Fibroblast of gingiva (primary cell): ENCODE data around the gene ASTE1.
"Not testable (repeated sequence)": the region's sequence is repeated elsewhere in the genome, so short reads cannot be mapped to it uniquely, and the experiment has no call there.

Experiments
- DNase-seq: peaks from one replicate; pipeline ENCODE4 v3.0.0-alpha.2; 2011; ENCODE audit warnings: low read depth

ASTE1 gene, protein sequence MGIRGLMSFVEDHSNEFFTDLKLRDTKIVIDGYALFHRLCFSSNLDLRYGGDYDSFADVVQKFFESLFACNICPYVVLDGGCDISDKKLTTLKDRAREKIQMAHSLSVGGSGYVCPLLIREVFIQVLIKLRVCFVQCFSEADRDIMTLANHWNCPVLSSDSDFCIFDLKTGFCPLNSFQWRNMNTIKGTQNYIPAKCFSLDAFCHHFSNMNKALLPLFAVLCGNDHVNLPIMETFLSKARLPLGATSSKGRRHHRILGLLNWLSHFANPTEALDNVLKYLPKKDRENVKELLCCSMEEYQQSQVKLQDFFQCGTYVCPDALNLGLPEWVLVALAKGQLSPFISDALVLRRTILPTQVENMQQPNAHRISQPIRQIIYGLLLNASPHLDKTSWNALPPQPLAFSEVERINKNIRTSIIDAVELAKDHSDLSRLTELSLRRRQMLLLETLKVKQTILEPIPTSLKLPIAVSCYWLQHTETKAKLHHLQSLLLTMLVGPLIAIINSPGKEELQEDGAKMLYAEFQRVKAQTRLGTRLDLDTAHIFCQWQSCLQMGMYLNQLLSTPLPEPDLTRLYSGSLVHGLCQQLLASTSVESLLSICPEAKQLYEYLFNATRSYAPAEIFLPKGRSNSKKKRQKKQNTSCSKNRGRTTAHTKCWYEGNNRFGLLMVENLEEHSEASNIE

DNA sequence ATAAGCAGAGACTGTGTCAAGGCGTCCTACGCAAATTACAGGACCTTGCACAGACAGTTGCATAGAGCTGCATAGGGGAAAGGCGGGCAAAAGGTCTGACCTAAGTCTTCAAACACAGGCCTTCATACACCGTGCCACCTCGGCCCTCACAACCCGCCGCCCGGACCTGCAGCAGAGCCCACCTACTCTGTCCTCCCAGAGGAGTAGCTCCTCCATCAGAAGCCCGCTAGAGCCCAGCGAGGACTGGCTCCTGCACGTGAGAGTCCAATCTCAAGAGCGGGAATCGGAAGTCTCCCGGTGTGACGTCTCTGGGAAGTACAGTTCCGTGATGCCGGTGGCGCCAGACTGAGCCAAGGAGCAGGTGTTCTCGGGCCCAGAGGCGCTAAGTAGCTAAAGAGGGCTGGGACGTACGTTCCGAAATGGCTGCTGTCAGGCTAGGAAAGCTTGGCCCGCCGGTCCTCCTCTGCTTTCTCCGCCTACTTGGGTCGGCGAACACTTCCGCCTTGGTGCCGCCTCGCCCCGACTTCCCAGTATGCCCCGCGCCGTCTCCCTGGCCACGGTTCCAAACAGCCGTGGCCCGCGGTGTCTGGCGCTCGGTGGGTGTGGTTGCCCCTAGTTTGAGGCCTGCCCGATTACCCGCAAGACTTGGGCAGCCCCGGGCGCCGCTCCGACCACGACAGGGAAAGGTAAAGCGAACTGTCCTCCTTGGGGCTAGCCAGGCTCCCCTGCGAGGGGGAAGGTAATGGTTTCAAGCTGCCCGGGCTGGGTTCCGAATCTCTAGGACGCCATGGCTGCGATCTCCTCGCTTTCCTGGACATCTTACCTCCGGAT is at the start of gene ASTE1, which contains the start of gene NEK11:
ASTE1 (minus strand) TSS at position 505 of the 831 bp plus-strand sequence. CDS start 1,519 bp downstream, outside the sequence.
NEK11 (plus strand) TSS at position 557 of the 831 bp plus-strand sequence. CDS start 2,832 bp downstream, outside the sequence.
- DNase-seq = peak; percentile 85

DNA sequence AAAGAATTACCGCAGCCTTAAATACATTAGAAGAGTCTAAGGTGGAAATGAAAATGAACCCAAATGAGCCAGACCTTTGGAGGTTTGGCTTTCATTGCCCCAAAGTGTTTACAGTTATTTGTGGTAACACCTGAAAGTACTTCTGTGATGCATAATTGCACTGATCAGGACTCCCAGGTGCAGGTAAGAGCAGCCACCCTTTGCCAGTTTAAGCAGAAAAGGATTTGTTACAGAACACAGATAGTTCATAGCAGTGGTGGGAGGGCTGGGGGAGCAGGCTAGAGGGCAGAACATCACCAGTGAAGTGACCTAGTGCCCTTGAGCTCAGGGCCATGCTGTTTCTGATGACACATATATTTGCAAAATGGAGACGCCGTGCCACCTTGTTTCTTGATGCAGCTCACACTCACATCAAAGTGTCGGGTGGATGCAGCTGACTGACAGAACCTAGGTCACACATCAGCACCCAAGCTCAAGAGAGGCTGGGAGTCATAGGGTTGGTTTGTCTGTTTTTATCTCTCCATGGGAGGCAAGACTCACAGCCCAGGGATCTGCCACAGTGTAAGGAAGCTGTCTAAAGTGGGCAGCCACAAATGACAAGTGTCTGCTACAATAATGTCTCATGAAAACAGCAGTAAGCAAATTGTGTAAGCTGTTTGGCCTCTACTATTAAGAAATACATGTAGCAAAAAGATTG is 49.2 kb upstream of the ASTE1 start:
- no peak for DNase-seq

DNA sequence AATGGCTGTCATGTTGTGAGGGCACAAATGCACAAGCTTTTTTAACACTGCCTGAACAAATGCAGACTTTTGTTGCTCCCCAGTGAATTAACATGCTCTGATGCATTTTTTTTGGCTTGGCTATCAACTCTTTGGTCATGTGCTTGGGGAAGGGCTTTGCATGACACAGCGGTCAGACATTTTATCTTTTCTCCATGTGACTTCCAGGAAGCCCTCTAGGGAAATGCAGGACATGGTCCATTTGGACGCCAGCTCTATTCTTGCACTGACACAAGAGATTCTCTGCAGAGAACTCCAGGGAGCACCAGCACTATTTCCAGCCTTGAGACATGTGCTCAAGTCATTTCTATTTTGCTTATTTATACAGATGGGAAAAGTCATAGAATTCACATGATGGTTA is 46.2 kb upstream of the ASTE1 start:
- DNase-seq = peak; percentile 61

DNA sequence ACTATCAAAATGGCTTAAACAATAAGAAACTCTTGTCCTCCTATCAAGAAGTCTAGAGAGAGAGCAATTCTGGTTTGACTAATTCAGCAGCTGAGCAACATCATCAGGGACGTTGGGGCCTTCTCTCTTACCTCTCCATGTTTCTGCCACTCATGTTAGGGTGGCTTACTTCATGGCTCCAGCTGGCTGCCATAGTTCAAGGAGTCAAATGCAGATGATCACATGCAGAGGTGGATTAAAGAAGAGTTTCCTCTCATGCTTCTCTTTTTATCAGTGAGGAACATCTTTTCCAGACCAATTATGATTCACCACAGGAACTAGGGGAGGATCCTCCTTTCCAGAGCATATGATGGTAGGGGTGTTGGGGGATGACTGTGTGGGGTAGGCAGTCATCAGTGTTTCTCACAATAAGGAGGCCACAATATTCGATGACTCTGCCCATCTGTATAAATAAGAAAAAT is 45.5 kb upstream of the ASTE1 start:
- no peak for DNase-seq

DNA sequence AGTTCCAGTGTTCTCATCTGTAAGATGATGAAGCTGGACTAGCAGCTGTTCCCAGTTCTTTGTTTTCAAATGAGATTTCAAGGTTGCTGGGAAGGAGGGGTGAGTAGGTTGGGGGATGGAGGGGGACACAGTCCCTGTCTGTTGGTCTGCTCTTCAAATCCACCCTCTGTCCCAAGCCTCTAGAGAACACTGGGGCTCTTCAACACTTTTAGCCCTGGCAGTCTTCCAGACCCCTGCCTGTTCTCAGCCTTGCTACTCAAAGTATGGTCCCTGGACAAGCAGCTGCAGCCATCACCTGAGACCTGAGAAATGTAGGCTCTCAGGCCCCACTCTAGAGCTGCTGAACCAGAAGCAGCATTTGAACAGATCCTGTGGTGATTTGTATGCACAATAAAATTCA is 41.4 kb upstream of the ASTE1 start:
- no peak for DNase-seq

DNA sequence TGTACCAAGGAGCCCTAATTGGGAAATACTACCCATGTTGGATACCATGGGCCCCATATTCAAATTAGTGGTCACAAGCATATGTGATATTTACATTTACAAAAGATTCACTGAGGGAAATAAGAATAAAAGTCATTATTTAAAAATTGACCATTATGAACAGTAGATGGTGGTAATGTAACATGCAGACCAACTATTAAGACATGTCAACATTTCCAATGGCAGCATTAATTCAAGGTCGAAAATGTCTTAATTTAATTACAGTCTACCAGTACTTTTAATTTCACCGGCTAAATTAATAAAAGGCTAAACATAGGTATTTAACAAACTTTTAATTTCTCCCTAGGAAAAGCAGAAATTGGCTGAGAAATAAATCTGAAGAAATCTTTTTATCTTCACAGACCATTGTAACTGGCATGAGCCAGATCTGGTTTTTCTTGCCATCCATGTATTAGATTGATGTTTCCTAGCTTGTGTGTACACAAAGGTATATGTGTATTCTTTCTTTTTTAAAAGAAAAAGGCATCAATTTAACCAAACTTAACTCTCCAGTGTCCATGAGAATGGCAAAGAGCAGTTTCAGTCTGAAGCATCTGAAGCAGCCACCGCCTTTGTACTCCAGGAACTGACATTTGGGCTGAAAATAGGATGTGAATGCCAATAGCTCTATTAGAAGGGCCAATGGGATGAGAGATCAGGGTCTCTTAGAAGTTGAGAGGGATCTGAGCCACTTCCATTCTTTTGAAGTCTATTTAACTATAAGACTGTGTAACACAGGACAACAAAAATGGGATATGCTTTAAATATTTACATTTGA is 26.6 kb upstream of the ASTE1 start:
- DNase-seq = no peak

DNA sequence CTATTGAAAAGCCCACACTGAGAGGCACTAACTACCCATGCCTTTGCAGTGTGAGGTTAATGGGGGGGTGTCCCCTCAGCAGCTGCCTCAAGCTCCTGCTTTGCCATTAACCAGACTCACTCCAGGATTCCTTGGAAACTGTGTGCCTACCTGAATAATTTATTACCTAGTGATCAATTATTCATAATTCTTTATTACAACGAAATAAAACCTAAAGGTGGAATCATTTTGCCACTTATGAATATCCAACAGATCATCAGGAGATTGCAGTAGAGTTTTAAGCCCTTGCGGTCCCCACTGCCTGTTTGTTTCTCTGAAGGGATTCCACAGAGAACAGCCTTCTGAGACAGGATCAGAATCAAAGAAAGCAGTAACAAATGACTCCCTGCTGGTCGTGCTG is 23.4 kb upstream of the ASTE1 start:
- DNase-seq = no peak

DNA sequence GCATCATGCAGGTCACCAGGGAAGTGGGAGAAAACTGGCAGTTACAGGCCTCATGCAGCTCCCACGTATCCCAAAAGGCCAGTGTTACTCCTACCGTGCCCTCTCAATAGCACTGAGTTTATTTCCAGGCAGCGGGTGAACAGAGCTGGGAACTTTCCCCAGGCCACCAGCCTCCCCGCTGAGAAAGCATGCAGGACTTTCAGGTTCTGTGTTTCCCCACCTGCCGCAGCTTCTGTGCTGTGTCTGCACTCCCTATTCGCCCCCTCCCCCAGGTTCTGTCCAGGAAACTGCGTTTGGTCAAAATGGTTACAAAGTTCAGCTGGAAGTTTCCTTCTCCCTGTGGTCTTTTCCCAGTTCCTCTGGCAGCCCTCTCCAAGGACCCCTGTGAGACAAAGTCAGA is 21.4 kb upstream of the ASTE1 start:
- no peak for DNase-seq

DNA sequence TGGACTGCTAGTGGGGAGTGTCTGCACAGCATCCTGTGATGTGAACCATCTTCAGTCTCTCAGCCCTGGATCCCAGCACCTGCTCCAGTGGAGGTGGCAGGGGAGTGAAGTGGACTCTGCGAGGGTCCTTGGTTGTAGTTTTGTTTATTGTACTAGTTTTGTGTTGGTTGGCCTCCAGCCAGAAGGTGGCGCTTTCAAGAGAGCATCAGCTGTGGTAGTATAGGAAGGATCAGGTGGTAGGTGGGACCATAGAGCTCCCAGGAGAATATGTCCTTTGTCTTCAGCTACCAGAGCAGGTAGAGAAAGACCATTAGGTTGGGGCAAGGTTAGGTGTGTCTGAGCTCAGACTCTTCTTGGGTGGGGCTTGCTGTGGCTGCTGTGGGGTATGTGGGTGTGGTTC is 21.0 kb upstream of the ASTE1 start:
- DNase-seq = no peak

DNA sequence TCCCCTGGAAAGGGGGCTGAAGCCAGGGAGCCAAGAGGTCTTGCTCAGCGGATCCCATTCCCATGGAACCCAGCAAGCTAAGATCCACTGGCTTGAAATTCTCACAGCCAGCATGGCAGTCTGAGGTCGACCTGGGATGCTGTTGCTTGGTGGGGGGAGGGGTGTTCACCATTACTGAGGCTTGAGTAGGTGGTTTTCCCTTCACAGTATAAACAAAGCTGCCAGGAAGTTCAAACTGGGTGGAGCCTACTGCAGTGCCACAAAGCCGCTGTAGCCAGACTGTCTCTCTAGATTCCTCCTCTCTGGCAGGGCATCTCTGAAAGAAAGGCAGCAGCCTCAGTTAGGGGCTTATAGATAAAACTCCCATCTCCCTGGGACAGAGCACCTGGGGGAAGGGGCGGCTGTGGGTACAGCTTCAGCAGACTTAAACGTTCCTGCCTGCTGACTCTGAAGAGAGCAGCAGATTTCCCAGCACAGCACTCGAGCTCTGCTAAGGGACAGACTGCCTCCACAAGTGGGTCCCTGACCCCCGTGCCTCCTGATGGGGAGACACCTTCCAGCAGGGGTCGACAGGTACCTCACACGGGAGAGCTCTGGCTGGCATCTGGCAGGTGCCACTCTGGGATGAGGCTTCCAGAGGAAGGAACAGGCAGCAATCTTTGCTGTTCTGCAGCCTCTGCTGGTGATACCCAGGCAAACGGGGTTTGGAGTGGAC is 15.8 kb upstream of the ASTE1 start:
- not testable (repeated sequence) for DNase-seq

DNA sequence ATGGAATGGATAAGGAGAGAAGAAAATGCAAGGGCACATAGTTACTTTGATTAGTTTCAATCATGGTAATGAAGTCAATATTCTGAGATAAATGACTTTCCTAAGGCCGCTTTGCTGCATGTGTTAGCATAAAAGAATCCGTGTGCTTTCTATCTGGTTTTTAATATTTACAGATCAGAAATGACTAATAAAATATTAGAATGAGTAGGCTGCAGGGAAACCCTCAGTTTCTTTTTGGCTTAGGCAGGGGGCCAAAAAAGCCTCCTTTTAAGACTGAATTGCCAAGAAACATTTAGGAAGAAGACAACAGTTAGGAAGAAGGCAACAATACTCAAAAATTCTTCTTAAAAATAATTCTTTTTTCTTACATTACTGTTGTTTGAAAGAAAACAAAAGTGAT is 11.7 kb upstream of the ASTE1 start:
- DNase-seq = no peak

DNA sequence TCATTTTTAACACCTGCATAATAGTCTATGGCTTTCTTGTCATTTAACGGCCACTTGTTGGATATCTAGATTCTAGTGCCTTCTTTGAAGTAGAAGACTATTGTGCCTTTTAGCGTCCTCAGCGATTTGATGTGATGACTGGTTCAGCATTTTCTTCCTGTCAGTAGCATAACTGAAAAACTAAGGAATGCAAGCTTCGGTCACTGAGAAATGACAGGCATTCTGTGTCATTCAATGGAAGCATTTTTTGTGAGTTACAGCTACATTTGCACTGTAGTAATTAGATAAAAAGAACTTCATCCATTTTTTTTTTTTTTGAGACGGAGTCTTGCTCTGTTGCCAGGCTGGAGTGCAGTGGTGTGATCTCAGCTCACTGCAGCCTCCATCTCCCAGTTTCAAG is 10.4 kb upstream of the ASTE1 start:
- DNase-seq = no peak

DNA sequence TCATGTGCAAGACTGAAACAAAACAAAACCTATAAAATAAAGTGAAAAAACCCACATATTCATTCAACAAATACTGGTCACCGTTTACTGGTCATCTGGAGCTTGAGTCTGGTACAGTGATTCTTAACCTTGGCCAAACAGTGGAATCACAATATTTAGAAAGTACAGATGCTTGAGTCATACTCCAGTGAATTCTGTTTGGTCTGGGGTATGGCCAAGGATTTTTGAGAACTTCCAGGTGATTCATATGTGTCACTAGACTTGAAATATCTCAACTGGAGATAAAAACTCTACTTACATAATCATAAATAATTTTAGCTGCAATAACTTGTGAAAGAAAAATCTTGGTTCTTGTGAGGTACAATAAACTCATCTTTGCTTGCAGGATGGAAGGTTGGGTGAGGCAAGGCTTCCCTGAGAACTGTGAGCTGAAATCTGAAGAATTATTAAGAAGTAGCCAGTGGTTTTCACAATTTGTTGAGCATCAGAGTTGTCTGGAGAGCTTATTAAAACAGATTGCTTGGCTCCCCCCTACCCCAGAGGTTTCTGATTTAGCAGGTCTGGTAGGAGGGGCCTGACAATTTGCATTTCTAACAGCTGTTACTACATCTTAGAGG is 9.7 kb upstream of the ASTE1 start:
- peak; percentile 9 for DNase-seq

DNA sequence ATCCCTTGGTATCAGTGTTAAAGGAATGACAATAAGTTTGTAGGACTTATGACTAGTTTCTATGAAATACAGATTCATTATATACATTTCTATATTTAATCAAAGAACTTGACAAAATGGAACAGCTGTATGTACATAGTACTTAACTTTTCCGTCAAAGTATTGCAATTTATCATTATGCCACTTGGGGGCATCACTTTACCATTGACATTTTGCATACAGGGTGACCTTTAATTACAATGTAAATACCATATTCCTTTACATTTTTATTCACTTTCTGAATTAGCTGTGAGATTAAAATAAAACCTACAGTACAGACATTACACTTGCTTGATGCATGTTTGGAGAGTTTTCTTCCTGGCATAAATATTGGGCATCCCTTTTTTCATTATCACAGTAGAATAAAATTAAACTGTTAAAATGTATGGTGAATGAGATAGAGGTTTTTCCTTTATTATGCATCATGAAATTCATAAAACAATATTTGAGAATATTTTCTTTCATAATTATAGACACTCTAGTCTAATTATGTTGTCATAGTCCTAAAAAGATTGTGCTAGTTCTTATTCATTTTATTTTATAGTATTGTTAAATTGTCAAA is 7.0 kb upstream of the ASTE1 start:
- DNase-seq = peak; percentile 36

DNA sequence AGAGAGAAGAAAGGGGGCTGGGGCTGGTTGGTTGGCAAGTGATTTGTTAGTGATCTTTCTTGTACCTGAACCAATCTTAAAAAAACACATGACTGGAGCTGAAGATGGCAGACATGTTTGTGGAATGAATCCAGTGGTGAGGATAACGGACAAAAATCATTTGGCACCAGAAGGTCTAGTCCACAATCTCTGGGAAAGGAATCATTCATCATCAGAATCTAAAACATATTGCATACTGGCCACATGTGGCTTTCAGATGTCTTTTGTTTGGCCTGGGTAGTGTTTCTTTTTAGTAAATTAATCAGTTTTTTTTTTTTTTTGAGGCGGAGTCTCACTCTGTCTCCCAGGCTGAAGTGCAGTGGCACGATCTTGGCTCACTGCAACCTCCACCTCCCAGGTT is 5.0 kb upstream of the ASTE1 start:
- peak; percentile 30 for DNase-seq

DNA sequence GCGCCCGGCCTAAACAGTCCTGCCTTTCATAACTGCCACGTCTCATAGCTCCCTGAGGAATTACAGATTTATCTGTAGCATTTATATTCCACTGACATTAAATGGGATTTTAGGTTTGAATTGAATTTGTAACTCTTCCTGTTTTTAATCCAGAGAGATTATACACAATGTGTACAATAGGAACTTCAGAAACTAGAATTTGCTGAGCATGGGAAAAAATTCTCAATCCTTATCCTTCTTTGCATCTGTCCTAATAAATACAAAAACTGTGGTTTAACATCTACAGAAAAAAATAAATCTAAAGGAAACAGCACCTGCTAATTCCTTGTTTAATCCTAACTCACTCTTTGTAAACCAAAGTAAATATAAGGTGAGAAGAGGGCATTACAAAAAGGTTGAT is 2.2 kb upstream of the ASTE1 start:
- no peak for DNase-seq

DNA sequence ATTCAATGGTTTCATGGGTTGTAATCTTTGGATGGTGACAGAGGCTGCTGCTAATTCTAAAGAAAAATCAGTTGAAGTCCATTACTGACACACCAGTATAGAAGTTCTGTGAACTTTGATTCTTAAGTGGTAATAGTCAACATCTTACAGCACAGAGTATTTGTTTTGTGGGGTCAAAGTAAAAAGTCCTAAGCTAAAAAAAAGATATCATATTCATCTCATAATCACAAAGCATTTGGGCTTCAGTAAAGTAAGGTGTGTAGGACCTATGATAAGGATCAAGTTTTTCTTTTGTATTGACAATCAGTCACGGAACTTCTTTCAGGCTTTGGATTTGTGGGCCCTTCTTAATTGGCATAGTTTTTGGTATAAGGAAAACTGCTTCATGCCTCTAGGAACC is 1.1 kb downstream of the ASTE1 start:
- no peak for DNase-seq

DNA sequence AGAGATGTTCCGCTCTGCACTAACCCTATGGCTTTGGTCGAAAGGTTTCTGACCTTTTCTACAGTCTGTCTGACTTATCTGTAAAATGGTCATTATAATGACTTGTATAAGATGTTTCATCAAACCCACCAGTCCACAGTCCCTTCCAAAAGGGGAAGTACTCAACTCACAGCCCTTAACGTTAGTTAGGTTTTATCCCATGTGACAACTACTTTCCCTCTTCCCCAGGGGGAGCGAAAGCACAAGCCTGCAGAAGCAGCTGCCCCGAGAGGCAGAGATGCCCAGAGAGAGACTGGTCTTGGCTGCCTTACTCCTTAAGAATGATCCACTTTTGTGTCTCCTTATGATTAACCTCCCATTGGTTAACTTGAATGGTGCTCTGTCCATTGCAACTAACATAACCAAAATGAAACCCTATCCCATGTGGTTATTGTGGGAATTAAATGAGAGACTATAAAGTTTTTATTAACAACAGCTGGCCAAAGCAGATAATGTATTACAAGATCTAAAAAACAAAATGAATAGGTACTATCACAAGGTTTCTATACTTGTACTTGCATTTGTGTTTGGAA is 6.4 kb downstream of the ASTE1 start:
- peak; percentile 45 for DNase-seq

DNA sequence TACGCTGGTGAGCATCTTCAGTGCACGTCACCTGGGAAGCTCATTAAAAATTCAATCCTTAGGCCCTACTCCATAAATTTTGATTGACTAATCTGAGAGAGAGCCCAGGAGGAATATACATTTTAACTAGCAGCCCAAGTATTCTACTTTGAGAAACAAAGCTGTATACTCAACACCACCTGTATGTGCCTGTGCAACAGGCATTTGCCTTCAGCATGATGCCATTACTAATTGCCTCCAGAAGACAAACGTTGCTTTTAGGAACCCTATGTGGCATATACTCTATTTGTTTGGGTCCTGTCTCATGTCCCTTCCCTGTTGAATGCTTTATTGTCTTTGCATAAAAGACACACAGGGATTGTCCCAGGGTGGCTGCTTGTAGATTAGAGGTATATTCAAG is 7.7 kb downstream of the ASTE1 start:
- no peak for DNase-seq
